Measurements from ENCODE around the gene ETS1.

DNA sequence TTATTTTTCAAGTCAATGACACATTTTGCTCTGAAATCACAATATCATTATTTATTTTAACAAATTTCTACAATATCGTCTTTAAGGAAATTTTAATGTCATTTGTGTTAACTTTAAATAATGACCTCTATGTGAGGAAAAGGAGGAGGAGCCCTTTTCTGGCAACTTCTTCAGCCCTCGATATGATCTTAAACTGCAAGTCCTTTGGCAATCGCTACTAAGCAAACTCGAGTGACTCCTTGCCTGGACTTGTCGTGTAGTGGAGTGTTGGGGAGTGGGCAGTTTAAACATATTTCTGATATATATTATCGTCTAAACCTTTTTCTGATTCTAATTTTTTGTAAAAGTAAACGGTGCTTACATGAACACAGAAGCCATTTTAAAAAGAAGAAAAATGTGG, 16.7 kb downstream of the ETS1 start:
- TF ChIP-seq, protein P1, sequence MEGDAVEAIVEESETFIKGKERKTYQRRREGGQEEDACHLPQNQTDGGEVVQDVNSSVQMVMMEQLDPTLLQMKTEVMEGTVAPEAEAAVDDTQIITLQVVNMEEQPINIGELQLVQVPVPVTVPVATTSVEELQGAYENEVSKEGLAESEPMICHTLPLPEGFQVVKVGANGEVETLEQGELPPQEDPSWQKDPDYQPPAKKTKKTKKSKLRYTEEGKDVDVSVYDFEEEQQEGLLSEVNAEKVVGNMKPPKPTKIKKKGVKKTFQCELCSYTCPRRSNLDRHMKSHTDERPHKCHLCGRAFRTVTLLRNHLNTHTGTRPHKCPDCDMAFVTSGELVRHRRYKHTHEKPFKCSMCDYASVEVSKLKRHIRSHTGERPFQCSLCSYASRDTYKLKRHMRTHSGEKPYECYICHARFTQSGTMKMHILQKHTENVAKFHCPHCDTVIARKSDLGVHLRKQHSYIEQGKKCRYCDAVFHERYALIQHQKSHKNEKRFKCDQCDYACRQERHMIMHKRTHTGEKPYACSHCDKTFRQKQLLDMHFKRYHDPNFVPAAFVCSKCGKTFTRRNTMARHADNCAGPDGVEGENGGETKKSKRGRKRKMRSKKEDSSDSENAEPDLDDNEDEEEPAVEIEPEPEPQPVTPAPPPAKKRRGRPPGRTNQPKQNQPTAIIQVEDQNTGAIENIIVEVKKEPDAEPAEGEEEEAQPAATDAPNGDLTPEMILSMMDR (IDR thresholded peaks at IDR 0.05; ENCODE audit: low read depth, low read length), result no peak
- TF ChIP-seq POLR2A (IDR thresholded peaks at IDR 0.05; ENCODE audit: extremely low read depth, insufficient read length), result no peak
